ENCODE results near the gene PPP6C. TPM values are rescaled to one million over a fixed set of nuclear protein-coding genes. Genes with fewer than 3 reads are reported as not detected.
"Not testable (repeated sequence)": the region's sequence is repeated elsewhere in the genome, so short reads cannot be mapped to it uniquely, and the experiment has no call there.

PPP6C gene
- total RNA-seq, 2 experiments from 2014 or later = 40.8 to 50.3 TPM

DNA sequence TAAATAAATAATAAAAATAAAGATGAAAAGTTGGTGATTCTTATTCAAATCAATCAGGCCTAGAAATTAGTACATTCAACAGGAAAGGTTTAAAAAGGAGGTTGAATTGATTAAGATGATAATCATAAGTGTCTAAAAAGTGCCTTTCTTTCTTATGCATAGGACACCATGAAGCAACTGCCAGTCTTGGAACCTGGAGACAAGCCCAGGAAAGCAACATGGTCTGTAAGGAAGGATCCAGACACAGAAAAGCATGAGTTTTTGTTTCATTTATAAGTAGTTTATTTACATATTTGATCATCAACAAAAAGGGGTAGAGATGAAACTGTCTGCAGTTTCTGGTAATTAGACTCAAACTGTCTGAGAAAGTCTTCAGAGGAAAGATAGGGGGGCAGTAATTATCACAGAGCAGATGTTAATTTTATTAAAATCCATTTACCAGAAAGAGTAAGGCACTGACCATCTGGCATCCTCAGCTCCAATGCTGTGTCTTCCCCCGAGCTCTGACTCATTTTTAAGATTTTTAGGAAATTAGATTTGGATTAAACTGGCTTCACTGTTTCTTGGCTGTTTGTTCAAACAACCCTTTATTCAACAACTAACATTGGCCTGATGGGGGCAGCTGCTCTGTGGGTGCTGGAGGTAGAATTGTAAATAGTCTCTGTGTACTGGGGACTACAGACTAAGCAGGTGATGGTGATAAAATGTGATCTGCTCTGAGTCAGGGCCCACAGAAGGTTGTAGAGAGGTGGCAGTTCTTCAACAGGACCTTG lies 13.4 kb upstream of the PPP6C start:
- ATAC-seq = no peak
- Mint-ChIP-seq H3K27me3 (no peaks in the 10 kb centered on the region), H3K36me3 (peaks cover 15% of the 10 kb centered on the region), H3K27ac (no peak overlapping the region), H3K4me3 (no peak overlapping the region), H3K9me3 (ENCODE audit: low read depth) (no peaks in the 10 kb centered on the region), H3K4me1 (peaks cover 11% of the 10 kb centered on the region)
- no peak for DNase-seq
- CTCF ChIA-PET = no interaction called here

DNA sequence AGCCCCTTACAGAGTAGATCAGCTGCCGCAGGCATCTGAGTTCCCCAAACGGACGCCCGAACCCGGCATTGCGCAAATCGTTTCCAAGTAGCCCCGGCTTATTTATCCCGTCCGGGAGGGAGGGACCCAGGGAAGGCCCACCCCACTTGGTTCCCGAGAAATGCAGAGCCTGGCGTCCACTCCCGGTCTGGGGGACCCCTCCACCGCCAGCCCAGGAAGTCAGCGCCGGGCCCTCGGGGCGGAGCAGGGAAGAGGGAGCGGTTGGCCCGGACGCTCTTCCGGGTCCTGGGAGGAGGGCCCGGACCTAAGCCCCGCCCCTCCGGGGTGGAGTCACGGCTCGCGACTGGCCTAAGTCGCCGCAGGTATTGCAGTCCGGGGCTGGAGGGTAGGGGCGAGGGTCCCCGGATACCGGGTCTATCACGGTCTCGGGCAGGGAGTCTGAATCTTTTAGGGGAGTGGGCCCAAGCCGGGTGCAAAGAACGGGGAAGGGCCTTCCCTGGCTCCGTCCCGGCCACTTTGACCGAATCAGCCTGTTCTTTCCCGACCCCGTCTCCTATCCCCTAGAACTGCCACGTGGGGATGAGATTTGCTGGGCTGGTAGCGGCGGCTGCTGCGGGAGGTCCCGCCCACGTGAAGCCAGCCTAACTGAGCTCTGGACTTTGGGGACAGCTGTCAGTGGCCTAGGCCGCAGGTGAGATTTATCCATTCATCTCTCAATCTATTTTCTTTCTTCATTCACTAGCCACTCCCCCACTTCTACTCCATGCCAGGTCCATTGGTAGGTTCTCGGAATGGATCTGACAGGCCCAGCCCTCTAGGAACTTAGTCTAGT lies 10.8 kb upstream of the PPP6C start, which contains the start of gene RABEPK:
TSS of gene RABEPK (plus strand) at position 327 of the 832 bp plus-strand sequence. CDS start 2,472 bp downstream, outside the sequence.
- CTCF ChIA-PET = interaction anchor here (1.2 to 2.0 kb wide), 2 partner anchors 37 to 41 kb away, joined by 3 to 6 read pairs; partner anchors contain the start of gene HSPA5
- Mint-ChIP-seq H3K4me3 (peak within 1 kb of the TSS; percentile 92), H3K27me3 (no peaks in the 10 kb centered on the region), H3K36me3 (peaks cover 7% of the 10 kb centered on the region), H3K4me1 (peaks cover 13% of the 10 kb centered on the region), H3K9me3 (ENCODE audit: low read depth) (no peaks in the 10 kb centered on the region), H3K27ac (peak within 1 kb of the TSS; percentile 92)
- ATAC-seq (peak; percentile 99), DNase-seq (peak; percentile 94)

GRCh38 chr9:125195591-125195990 lies 6.0 kb upstream of the PPP6C start:
- ATAC-seq; CTCF ChIA-PET; H3K36me3 Mint-ChIP-seq; DNase-seq; H3K27me3 Mint-ChIP-seq; H3K4me3 Mint-ChIP-seq; H3K27ac Mint-ChIP-seq; H3K9me3 Mint-ChIP-seq (ENCODE audit: low read depth): not testable (repeated sequence)
- H3K4me1 Mint-ChIP-seq = peaks cover 29% of the 10 kb centered on the region

- H3K9me3 Mint-ChIP-seq (ENCODE audit: low read depth); H3K27ac Mint-ChIP-seq; H3K27me3 Mint-ChIP-seq; H3K4me3 Mint-ChIP-seq; DNase-seq; H3K36me3 Mint-ChIP-seq; ATAC-seq: not testable (repeated sequence)
- peaks cover 31% of the 10 kb centered on the region for H3K4me1 Mint-ChIP-seq
- CTCF ChIA-PET = interaction anchor here (0.8 kb wide), 1 partner anchor 30 kb away, joined by 3 read pairs; no protein-coding TSS in a partner anchor
Measured at GRCh38 chr9:125194466-125194865, 4.9 kb upstream of the PPP6C start.

- peak overlapping the region; percentile 94 for H3K27ac Mint-ChIP-seq
- H3K36me3 Mint-ChIP-seq = peaks cover 4% of the 10 kb centered on the region
- H3K9me3 Mint-ChIP-seq (ENCODE audit: low read depth) = no peaks in the 10 kb centered on the region
- CTCF ChIA-PET = interaction anchor here (0.6 to 1.4 kb wide), 2 partner anchors 8 to 51 kb away, joined by 3 to 9 read pairs; partner anchors contain the start of gene HSPA5
- H3K27me3 Mint-ChIP-seq = no peaks in the 10 kb centered on the region
- peaks cover 45% of the 10 kb centered on the region for H3K4me1 Mint-ChIP-seq
- DNase-seq (peak; percentile 49), ATAC-seq (peak; percentile 7)
- H3K4me3 Mint-ChIP-seq = peak overlapping the region; percentile 93
Measured at GRCh38 chr9:125190361-125190801, 778 bp upstream of the PPP6C start.

- CTCF ChIA-PET = no interaction called here
- ATAC-seq = no peak
Measured at GRCh38 chr9:125189011-125189360, 617 bp downstream of the PPP6C start.

GRCh38 chr9:125183561-125183960 lies 6.0 kb downstream of the PPP6C start:
- CTCF ChIA-PET = no interaction called here
- ATAC-seq = no peak
- Mint-ChIP-seq H3K4me1 (peaks cover 37% of the 10 kb centered on the region), H3K27ac (no peak overlapping the region), H3K27me3 (no peaks in the 10 kb centered on the region), H3K36me3 (peaks cover 37% of the 10 kb centered on the region), H3K4me3 (no peak overlapping the region), H3K9me3 (ENCODE audit: low read depth) (no peaks in the 10 kb centered on the region)
- DNase-seq = no peak

More at GRCh38 chr9:125189011-125189360, 617 bp downstream of the PPP6C start:
- Mint-ChIP-seq H3K27me3 (no peaks in the 10 kb centered on the region), H3K4me3 (peak overlapping the region; percentile 93), H3K36me3 (peaks cover 6% of the 10 kb centered on the region), H3K27ac (peak overlapping the region; percentile 94), H3K9me3 (ENCODE audit: low read depth) (no peaks in the 10 kb centered on the region), H3K4me1 (peaks cover 33% of the 10 kb centered on the region)
- peak; percentile 58 for DNase-seq

- Mint-ChIP-seq H3K36me3 (peaks cover 41% of the 10 kb centered on the region), H3K4me3 (no peak overlapping the region), H3K27me3 (no peaks in the 10 kb centered on the region), H3K9me3 (ENCODE audit: low read depth) (peaks cover 2% of the 10 kb centered on the region), H3K4me1 (peaks cover 37% of the 10 kb centered on the region), H3K27ac (no peak overlapping the region)
- ATAC-seq (no peak), DNase-seq (no peak)
- CTCF ChIA-PET = no interaction called here
Measured at GRCh38 chr9:125183054-125183453, 6.5 kb downstream of the PPP6C start.

GRCh38 chr9:125181756-125182155 lies 7.8 kb downstream of the PPP6C start:
- H3K36me3 Mint-ChIP-seq = peaks cover 40% of the 10 kb centered on the region
- H3K4me3 Mint-ChIP-seq; ATAC-seq; CTCF ChIA-PET; DNase-seq; H3K9me3 Mint-ChIP-seq (ENCODE audit: low read depth); H3K27ac Mint-ChIP-seq; H3K27me3 Mint-ChIP-seq: not testable (repeated sequence)
- peaks cover 26% of the 10 kb centered on the region for H3K4me1 Mint-ChIP-seq

- Mint-ChIP-seq H3K36me3 (peaks cover 40% of the 10 kb centered on the region), H3K27ac (no peak overlapping the region), H3K4me3 (no peak overlapping the region), H3K27me3 (no peaks in the 10 kb centered on the region), H3K4me1 (peaks cover 26% of the 10 kb centered on the region), H3K9me3 (ENCODE audit: low read depth) (peaks cover 2% of the 10 kb centered on the region)
- ATAC-seq (no peak), DNase-seq (no peak)
- CTCF ChIA-PET = no interaction called here
Measured at GRCh38 chr9:125180876-125181275, 8.7 kb downstream of the PPP6C start.

DNA sequence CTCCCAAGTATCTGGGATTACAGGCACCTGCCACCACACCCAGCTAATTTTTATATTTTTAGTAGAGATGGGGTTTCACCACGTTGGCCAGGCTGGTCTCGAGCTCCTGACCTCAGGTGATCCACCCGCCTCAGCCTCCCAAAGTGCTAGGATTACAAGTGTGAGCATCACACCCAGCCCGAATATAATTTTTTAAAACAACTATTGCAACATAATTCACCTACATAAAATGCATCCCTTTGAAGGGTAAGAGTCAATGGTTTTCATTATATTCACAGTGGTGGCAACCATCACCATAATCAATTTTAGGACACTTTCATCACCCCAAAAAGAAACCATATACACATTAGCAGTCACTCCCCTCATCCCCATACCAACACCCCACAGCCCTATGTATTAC lies 9.8 kb downstream of the PPP6C start:
- H3K27me3 Mint-ChIP-seq; ATAC-seq; CTCF ChIA-PET; DNase-seq; H3K9me3 Mint-ChIP-seq (ENCODE audit: low read depth); H3K27ac Mint-ChIP-seq; H3K4me3 Mint-ChIP-seq: not testable (repeated sequence)
- H3K4me1 Mint-ChIP-seq = peaks cover 24% of the 10 kb centered on the region
- peaks cover 38% of the 10 kb centered on the region for H3K36me3 Mint-ChIP-seq

DNA sequence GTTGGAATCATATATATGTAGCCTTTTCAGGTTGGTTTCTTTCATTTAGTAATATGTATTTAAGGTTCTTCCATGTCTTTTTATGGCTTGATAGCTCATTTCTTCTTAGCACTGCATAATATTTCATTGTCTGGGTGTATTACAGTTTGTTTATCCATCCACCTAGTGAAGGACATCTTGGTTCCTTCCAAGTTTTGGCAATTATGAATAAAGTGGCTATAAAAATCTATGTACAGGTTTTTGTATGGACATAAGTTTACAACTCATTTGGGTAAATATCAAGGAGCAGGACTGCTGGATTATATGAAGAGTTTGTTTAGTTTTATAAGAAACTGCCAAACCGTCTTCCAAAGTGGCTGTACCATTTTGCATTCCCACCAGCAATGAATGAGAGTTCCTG lies 11.7 kb downstream of the PPP6C start:
- no peak for ATAC-seq
- CTCF ChIA-PET = no interaction called here
- no peak overlapping the region for H3K4me3 Mint-ChIP-seq
- no peak overlapping the region for H3K27ac Mint-ChIP-seq
- DNase-seq = no peak
- H3K27me3 Mint-ChIP-seq = no peaks in the 10 kb centered on the region
- peaks cover 2% of the 10 kb centered on the region for H3K9me3 Mint-ChIP-seq (ENCODE audit: low read depth)
- H3K36me3 Mint-ChIP-seq = peaks cover 34% of the 10 kb centered on the region
- H3K4me1 Mint-ChIP-seq = peaks cover 21% of the 10 kb centered on the region

GRCh38 chr9:125176636-125177035 lies 13.0 kb downstream of the PPP6C start:
- Mint-ChIP-seq H3K4me1 (peaks cover 29% of the 10 kb centered on the region), H3K4me3 (no peak overlapping the region), H3K9me3 (ENCODE audit: low read depth) (peaks cover 2% of the 10 kb centered on the region), H3K36me3 (peaks cover 27% of the 10 kb centered on the region), H3K27ac (no peak overlapping the region), H3K27me3 (no peaks in the 10 kb centered on the region)
- DNase-seq = no peak
- no peak for ATAC-seq
- CTCF ChIA-PET = no interaction called here
